Measurements from ENCODE around the gene MBOAT2. TPM values are rescaled to one million over a fixed set of nuclear protein-coding genes. Genes with fewer than 3 reads are reported as not detected.

The MBOAT2 gene
- total RNA-seq, 1 donor from 2014 or later, result 84.0 TPM

DNA sequence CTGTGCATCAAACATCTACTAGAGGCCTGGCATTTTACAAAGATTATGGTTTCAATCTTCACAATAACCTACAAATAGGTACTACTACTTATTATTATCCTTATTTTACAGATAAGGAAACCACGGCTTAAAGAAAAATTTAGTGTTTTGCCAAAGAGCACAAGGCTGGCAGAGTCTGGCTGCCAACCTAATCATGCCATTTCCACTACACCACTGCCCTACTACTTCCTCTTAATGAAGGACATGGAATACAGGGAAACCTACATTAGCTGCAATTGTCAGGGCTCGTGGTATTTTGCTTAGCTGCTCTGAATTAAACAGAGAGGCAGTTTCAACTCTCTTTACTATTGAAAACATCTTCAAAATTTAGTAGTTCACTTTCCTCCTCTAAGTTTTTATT is 5.9 kb downstream of the MBOAT2 start:
- H3K4me3 ChIP-seq, result no peak overlapping the region
- no peak overlapping the region for H2AFZ ChIP-seq (replicated peaks)
- H3K79me2 ChIP-seq (ENCODE audit: low read depth), result peaks cover 71% of the 10 kb centered on the region
- peaks cover 23% of the 10 kb centered on the region for H3K4me1 ChIP-seq
- H3K9ac ChIP-seq, result no peak overlapping the region
- no peak overlapping the region for H3K27ac ChIP-seq
- H3K9me3 ChIP-seq (ENCODE audit: low read depth), result no peaks in the 10 kb centered on the region
- H3K27me3 ChIP-seq, result peaks cover 12% of the 10 kb centered on the region
- H4K20me1 ChIP-seq (ENCODE audit: low read depth), result peaks cover 31% of the 10 kb centered on the region
- Mint-ChIP-seq H3K27ac (no peak overlapping the region), H3K4me3 (no peak overlapping the region), H3K9me3 (no peaks in the 10 kb centered on the region), H3K27me3 (ENCODE audit: insufficient read depth, low read depth) (peaks cover 8% of the 10 kb centered on the region), H3K4me1 (peaks cover 27% of the 10 kb centered on the region), H3K36me3 (no peaks in the 10 kb centered on the region)
- peaks cover 2% of the 10 kb centered on the region for H3F3A ChIP-seq (ENCODE audit: low read depth)
- H3K36me3 ChIP-seq, result no peaks in the 10 kb centered on the region
- H3K4me2 ChIP-seq, result no peak overlapping the region
- no peak for TF ChIP-seq EZH2phosphoT487 (IDR thresholded peaks at IDR 0.05)
- no peak for TF ChIP-seq EZH2 (IDR thresholded peaks at IDR 0.05)
- no peak for TF ChIP-seq CTCF (IDR thresholded peaks at IDR 0.05)
- no peak for DNase-seq (ENCODE audit: low spot score)

- no peaks in the 10 kb centered on the region for H3K36me3 Mint-ChIP-seq
- peaks cover 7% of the 10 kb centered on the region for H3K27me3 ChIP-seq
- H3K36me3 ChIP-seq, result no peaks in the 10 kb centered on the region
- no peaks in the 10 kb centered on the region for H3K9me3 ChIP-seq (ENCODE audit: low read depth)
- H3K4me1 ChIP-seq, result peaks cover 18% of the 10 kb centered on the region
- no peak overlapping the region for H3K27ac ChIP-seq
- no peak overlapping the region for H3K4me2 ChIP-seq
- no peak overlapping the region for H2AFZ ChIP-seq (replicated peaks)
- TF ChIP-seq EZH2phosphoT487 (IDR thresholded peaks at IDR 0.05) (no peak), CTCF (IDR thresholded peaks at IDR 0.05) (no peak), EZH2 (IDR thresholded peaks at IDR 0.05) (no peak)
- H3K4me3 Mint-ChIP-seq, result no peak overlapping the region
- no peak overlapping the region for H3K4me3 ChIP-seq
- H3K9ac ChIP-seq, result no peak overlapping the region
- peaks cover 71% of the 10 kb centered on the region for H3K79me2 ChIP-seq (ENCODE audit: low read depth)
- H3K27me3 Mint-ChIP-seq (ENCODE audit: insufficient read depth, low read depth), result peaks cover 8% of the 10 kb centered on the region
- peaks cover 22% of the 10 kb centered on the region for H3K4me1 Mint-ChIP-seq
- H3F3A ChIP-seq (ENCODE audit: low read depth), result no peaks in the 10 kb centered on the region
- no peaks in the 10 kb centered on the region for H3K9me3 Mint-ChIP-seq
- H3K27ac Mint-ChIP-seq, result no peak overlapping the region
- H4K20me1 ChIP-seq (ENCODE audit: low read depth), result peaks cover 26% of the 10 kb centered on the region
- DNase-seq (ENCODE audit: low spot score), result no peak
Measured at GRCh38 chr2:8997108-8997507, 6.4 kb downstream of the MBOAT2 start.

- TF ChIP-seq EZH2 (IDR thresholded peaks at IDR 0.05) (no peak), CTCF (IDR thresholded peaks at IDR 0.05) (no peak), EZH2phosphoT487 (IDR thresholded peaks at IDR 0.05) (no peak)
- Mint-ChIP-seq H3K36me3 (no peaks in the 10 kb centered on the region), H3K4me3 (no peak overlapping the region), H3K4me1 (peaks cover 21% of the 10 kb centered on the region), H3K27me3 (ENCODE audit: insufficient read depth, low read depth) (peaks cover 5% of the 10 kb centered on the region), H3K27ac (no peak overlapping the region), H3K9me3 (no peaks in the 10 kb centered on the region)
- no peak overlapping the region for H3K4me2 ChIP-seq
- H3K9me3 ChIP-seq (ENCODE audit: low read depth), result no peaks in the 10 kb centered on the region
- H3K4me1 ChIP-seq, result peaks cover 11% of the 10 kb centered on the region
- no peaks in the 10 kb centered on the region for H3K36me3 ChIP-seq
- no peaks in the 10 kb centered on the region for H3F3A ChIP-seq (ENCODE audit: low read depth)
- no peak for DNase-seq (ENCODE audit: low spot score)
- H3K9ac ChIP-seq, result no peak overlapping the region
- H4K20me1 ChIP-seq (ENCODE audit: low read depth), result peaks cover 15% of the 10 kb centered on the region
- H3K4me3 ChIP-seq, result no peak overlapping the region
- H3K27ac ChIP-seq, result no peak overlapping the region
- no peak overlapping the region for H2AFZ ChIP-seq (replicated peaks)
- H3K27me3 ChIP-seq, result no peaks in the 10 kb centered on the region
- H3K79me2 ChIP-seq (ENCODE audit: low read depth), result peaks cover 71% of the 10 kb centered on the region
Measured at GRCh38 chr2:8996006-8996405, 7.5 kb downstream of the MBOAT2 start.

Measured in neural progenitor cell (in vitro differentiated cells).